ENCODE measurements around the gene GPR84.
"Not testable (repeated sequence)": the region's sequence is repeated elsewhere in the genome, so short reads cannot be mapped to it uniquely, and the experiment has no call there.

The GPR84 gene

GRCh38 chr12:54325442-54326109 is 38.7 kb downstream of the GPR84 start:
- not testable (repeated sequence) for DNase-seq (ENCODE audit: low spot score)

GRCh38 chr12:54324617-54325441 is 39.5 kb downstream of the GPR84 start, which contains the start of gene COPZ1:
Gene COPZ1 (plus strand): TSS chr12:54325131. CDS start chr12:54325164, 33 bp downstream.
- DNase-seq (ENCODE audit: low spot score) = peak; percentile 83

GRCh38 chr12:54321363-54321762 is 42.9 kb downstream of the GPR84 start:
- DNase-seq (ENCODE audit: low spot score) = no peak
